HG03575 (cell line): Measurements from ENCODE around the gene FAXDC2.

Source experiments
- ATAC-seq: cut with Tn5 transposase; IDR thresholded peaks from one replicate; pipeline ENCODE4 v1.9.1; 2021; ENCODE audit not compliant: unreplicated experiment, insufficient number of reproducible peaks, low FRiP score; ENCODE audit errors: extremely low read depth

Gene FAXDC2

DNA sequence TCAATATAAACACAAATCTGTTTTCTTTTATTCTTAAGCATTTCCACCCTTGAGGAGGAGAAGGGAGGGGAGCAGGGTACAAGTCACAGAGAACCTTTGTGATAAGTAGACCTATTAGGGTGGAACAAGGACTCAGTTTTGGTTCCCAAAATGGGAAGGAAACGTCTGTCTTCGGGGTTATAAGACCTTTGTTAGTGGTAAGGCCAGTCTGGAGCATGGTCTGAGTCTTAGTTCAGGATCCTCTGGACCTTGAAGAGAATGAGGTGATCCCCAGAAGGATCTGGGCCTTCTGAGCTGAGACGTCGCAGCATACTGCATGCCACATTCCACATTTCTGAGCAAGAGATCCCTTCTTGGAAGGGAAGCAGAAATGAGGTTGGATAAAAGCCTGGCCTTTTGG is 37.2 kb downstream of the FAXDC2 start:
- no peak for ATAC-seq

DNA sequence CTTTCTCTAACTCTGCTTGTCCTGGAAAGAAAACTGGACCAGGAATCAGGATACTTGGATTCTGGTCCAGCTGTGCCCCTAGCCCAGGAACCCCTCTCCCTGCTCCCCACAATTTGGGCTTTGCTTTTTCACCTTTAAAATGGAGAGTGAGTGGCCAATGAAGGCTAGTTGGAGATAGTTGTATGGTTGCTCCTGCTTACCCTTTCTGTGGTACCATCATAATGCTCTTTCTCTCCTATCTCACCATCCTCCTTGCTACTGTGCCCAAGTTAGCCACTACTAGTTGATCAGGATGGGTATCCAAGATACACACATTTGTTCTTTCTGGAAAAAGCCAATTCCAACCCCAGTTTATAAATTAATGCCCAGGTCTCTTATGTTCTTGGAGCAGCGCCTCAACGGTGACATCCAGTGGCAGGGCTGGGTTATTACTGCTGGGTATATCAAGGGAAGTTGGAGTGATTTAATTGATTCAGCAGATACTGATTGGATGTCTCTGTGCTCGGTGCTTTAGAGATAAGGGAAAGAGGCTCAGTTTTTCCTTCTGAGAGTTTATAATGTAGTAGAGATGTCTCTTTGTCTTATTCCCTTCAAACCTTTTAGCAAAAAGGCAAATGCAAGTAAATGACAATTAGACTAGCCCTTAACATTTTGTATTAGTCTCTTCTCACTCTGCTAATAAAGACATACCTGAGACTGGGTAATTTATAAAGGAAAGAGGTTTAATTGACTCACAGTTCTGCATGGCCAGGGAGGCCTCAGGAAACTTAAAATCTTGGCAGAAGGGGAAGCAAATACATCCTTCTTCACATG is 38.5 kb downstream of the FAXDC2 start:
- ATAC-seq = no peak

DNA sequence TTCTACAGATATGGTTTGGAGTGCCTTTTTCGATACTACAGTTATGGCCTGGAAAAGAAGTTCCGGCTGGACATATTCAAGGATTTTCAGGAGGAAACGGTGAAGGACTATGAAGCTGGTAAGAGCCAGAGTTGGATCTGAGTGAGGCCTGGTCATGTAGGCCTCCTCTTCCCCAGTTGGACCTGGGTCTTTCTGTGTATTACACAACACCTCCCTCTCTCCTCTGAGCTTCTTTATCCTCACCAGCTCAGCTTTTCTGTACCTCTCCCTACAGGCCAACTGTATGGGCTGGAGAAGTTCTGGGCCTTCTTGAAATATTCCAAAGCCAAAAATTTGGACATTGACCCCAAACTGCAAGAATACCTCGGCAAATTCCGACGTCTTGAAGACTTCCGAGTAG is 39.2 kb downstream of the FAXDC2 start:
- no peak for ATAC-seq

DNA sequence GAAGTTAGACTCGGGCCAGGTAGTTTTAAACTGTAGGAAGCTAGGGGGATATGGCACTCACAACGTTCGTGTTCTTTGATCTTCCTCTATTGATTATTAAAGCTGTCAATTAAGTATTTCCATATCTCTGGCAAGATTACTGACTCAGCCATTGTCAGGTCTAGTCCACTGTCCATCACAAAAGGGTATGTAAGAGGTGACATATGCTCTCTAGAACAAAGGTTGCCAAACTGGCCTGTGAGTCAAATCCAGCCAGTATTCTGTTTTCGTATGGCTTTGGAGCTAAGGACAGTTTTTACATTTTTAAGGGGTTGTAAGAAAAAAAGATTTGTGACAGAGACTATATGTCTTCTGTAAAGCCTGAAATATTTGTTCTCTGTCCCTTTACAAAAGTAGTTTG is 44.2 kb downstream of the FAXDC2 start:
- ATAC-seq = no peak

DNA sequence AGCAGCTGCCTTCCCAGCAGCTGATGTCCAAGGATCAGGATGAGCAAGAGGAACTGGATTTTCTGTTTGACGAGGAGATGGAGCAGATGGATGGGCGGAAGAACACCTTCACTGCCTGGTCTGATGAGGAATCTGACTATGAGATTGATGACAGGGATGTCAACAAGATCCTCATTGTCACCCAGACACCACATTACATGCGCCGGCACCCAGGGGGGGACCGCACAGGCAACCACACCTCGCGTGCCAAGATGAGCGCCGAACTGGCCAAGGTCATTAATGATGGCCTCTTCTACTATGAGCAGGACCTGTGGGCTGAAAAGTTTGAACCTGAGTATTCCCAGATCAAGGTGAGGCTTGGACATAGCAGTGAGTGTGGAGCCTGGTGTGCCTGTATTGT is 48.4 kb downstream of the FAXDC2 start:
- ATAC-seq = no peak

DNA sequence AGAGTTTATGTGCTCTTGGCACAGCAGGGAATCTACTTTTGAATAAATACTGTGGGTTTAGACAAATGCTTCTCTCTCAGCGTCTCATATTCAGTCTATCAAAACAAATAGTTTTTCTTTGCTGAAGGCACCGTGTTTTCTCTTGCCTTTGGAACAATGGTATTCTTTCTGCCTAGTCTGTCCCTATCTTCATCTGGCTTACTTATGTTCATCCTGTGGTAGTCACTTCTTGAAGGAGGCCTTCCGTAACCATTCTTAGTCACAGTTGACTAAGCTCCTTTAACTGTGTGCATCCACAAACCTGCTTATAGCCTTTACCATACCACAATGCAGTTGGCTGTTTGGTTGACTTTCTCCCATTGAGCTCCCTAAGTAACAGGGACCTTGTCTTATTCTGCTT is 49.3 kb downstream of the FAXDC2 start:
- ATAC-seq = no peak

DNA sequence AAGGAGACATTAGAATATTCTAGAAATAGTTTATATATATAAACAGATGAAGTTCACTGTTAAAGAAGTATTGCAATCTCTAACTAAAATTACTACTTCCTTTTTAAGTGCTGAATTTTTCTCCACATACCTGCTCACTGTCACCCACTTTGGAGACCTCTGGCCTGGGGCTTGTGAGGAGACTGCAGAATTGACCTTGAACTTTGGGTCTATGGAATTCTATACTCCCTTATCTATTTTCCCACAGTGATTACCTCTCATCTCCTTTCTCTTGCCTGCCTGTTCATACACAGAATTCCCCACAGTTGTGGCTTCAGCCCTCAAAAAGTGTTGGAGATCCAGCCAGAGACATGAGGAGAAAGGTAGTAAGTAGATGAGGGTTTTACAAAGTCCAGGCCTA is 49.8 kb downstream of the FAXDC2 start:
- ATAC-seq = no peak

DNA sequence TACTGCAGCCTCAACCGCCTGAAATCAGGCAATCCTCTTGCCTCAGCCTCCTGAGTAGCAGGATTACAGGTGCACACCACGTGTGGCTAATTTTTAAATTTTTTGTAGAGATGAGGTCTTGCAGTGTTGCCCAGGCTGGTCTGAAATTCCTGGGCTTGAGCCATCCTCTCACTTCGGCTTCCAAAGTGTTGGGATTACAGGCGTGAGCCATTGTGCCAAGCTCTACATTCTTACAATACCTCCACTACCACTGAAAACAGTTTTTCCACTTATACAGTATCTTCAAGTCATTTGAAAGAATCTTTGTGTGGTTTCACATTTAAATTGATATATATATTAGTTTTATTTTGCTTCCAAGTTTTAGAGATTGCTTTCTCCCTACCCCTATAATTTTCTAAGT is 52.6 kb downstream of the FAXDC2 start:
- ATAC-seq = no peak

DNA sequence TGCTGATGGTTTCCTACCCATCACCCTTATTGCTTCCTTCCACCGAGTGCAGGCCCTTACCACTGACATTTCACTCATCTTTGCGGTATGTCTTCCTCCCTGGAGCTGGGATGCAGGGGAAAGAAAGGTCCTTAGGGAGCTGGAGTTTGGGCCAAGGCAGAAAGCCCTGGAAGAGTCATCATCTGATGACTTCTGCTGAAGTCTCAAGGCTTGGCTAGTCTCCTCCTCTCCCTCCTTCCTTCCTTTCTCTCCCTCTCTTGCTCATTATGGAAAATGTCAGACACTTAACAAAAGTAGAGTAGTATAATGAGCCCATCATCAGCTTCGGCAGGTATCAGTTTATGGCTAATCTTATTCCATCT is 55.2 kb downstream of the FAXDC2 start:
- no peak for ATAC-seq

DNA sequence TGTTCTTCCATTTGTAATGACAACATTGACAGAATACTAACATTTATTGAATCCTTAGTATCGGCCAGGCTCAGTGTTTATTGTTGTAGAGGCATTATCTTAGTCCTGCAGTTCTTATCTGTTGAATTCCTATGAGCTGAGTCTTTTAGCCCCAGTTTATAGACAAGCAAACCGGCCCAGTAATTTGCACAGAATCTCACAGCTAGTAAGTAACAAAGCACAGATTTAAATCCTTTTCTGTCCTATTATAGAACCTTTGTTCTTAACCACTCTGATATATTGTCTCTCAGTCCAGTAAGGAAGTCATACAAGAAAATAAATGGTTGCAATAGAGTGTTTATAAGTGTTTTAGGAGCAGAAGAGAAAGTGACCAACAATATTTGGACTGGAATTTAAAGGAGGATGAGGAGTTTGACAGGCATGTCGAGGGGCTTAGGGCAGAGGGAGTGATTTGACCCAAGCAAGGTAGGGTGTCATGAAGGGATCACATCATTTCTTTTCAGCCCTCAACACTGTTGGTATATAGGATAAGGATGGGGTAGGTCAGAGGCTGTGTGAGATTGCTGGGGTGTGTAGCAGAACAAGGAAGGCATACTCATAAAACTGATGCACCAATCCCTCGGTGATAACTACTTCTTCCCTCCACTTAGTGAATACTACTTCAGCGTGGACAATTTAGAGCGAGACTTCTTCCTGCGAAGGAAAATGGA is 55.7 kb downstream of the FAXDC2 start:
- ATAC-seq = no peak

DNA sequence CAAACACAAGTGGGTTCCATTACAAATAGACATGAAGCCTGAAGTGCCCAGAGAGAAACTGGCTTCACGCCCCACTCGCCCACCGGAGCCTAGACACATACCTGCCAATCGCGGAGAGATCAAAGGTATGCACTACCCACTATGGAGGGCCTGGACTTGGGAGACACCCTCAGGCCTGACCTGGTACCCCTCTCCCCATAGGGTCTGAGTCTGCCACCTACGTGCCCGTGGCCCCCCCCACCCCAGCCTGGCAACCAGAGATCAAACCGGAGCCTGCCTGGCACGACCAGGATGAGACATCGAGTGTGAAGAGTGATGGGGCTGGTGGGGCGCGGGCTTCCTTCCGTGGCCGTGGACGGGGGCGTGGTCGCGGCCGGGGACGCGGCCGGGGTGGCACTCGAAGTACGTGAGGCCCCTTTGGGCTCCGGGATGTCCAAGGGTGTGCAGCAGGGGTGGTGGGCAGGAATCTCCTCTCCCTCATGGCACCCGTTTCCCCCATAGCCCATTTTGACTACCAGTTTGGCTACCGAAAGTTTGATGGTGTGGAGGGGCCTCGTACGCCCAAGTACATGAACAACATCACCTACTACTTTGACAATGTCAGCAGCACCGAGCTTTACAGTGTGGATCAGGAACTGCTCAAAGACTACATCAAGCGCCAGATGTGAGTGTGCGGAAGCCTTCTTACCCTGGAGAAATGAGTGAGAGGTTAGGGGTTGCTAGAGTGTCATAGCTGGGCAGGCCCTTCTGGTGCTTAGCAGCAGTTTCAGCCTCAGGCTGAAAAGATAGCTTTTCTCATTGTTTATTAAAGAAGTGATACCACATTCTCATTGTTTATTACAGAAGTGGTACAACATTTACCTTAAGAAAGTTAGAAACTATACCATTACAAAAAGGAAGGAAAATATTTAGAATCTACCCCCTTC is 56.5 kb downstream of the FAXDC2 start:
- ATAC-seq = no peak

DNA sequence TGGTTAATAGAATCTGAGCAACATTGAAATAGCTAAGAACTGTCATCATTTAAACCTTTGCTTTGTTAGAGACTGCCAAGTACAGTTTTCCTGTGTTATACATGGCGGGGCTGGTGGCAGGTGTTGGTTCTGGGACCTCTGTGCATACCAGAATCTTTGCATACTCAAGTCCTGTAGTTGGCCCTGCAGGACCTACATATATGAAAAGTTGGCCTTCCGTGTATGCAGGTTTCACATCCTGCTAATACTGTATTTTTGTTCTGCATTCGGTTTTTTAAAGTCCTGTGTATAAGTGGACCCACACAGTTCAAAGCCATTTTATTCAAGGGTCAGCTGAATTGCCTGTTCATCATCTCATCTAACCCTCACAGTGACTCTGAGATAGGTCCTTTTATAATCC is 58.9 kb downstream of the FAXDC2 start:
- ATAC-seq = no peak

DNA sequence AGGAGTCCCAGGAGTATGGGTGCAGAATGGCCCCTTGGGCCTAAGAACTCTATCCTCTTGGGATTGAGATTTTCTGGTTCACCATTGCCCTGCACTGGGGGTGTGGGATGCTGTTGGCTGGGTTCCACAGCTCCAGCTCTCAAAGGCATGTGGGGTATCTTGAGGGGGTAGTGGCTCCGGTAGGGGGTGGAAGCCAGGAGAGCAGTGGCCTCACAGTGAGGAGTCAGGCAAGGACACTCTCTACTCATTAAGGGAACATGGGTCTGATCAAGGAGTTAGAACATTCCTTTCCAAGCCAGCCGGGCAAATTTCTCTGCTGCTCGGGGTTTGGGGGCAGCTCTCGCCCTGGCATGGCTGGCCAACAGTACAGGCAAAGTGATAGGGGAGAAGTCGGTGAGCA is 62.2 kb downstream of the FAXDC2 start:
- ATAC-seq = no peak

DNA sequence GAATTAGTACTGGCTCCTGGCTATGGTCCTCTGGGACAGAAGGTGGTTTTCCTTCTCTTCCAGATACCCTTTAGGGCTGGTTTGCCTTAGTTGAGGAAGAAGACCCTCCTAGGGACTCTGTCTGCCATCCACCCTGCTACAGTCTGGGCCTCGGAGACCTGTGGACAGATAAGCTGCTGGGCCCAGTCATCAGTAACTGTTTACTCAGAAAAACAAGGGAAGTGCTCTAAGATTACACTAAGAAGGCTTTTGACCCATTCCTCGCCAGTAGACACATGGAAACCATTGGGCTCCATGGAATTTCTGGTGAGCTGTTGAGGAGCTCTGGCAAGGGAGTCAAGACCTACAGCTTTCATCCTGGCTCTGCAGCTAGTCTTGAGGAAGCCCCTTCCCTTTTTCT is 64.0 kb downstream of the FAXDC2 start:
- no peak for ATAC-seq

DNA sequence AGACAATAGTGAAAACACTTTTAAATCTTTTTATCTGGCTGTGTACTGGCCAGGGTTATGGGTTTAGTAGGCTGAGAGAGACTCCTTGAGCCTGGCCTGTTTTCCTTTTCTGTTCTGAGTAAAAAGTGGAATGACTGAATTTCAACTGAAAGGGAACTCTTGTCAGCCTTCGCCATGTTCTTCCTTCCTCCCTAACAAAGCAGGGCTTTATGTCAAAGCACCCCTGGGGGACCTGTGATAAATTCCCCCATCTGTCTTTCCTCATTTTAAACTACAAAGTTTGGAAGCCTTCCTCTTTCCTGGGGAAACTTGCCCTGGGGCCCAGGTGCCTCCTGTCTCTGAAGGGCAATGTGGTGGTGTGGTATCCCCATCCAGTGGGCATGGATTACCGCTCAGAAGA is 65.5 kb downstream of the FAXDC2 start:
- no peak for ATAC-seq

DNA sequence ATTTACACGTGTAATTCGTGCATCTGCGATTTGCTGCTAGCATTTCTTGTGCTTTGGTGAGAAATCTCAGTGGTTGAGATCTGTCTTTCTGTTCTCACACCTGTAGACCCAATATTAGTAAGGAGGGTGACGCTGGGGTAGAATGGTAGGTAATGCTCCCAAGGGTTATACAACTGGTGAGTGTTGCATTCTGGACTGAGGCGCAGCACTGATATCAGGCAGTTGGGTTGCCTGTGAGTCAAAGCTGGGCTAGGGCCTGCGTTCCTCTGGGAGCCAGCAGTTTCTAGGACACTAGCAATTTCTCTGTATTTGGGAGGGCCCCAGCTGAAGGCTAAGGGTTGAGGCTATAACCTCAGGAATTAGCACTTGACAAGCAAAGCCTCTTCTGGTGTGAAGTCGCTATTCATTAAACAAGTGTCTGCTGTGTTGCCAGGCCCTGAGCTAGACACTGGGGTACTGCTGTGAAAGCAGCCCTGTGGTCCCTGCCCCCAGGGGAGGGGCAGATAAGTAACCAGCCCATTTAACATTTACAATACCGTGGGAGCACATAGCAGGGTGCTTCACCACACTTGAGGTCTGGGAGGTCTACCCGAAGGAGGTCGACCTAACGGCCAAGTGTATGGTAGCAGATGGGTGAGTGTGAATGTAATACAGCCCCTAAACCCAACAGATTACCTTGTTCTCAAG is 66.5 kb downstream of the FAXDC2 start:
- ATAC-seq = no peak

DNA sequence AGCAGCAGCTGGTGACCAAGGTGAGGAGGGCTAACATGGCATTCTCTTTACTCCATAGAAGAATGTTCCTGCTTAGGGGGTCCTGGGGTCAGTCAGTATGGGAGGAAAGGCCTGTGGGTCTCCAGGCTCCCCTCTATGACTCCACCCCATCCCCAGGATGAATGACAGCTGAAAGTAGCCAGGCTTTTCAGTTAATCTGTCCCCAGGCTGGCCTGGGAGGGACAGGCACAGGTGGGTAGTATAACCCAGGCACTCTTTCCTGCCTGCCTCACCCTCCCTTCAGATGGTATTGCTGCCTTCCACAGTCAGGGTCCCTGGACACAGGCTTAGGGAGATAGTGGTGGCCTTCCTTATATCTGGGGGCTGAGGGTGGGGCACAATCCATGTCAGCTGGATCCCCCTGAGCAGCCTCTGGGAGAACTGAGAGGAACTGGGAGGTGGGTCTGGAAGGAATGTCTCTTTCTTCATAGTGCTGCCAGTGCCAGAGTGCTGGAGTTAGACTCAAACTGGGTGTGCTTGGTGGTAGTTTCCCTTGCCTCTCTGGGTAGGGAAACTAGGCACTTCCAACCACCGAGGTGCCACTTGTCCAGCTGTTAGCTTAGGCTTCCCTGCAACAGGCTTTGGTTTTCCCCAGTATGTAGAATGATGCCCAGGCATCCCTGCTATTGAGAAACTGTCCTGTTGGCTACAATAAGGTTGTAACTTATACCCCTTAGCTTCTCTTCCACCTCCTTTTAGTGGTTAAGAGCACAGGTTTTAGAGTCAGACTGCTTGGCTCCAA is 67.4 kb downstream of the FAXDC2 start:
- no peak for ATAC-seq

DNA sequence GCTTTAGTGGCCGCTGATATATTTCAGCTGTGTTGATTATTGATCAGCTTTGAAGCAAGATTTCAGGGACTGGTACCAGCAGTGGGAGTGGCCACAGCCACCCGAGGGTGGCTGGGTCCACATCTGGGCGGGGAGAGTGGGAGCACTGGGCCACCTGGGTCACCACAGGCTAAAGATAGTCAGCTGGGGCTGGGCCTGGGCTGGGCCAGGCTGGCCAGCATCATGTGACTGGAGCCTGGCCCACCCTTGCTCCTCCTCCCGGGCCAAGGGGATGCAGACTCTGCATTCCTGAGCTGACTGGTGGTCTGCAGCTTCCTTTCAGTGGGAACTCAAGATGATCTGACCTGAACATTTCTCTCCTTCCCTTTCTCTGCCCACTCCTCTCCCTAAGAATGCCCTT is 68.1 kb downstream of the FAXDC2 start:
- ATAC-seq = no peak

DNA sequence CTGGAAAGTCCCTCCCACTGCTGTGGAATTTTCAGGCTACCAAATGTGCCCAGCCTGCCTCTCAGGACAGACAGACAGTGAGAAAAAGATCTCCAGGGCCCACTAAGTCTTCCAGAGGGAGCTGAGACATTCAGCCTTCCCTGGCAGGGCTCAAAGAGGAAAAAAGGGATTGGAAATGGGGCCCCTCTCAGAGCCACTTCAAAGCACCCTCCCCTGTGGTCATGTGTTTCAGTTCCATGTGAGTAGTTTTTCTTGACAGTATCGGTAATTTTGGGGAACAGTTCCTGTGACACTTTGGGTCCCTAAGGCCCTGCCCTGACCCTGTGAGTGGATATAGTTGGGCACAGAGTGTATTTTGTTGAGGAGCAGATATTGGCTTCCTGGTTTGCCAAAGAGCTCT is 70.3 kb downstream of the FAXDC2 start:
- no peak for ATAC-seq
